Thyroid gland (tissue), 4 donors: ENCODE data around the gene FLG.

Experiments used
- CTCF ChIP-seq, 6 experiments: fragments of 200-600 bp in 3 of 6; fragments of 450-650 bp in 3 of 6; sonication (generic) in 3 of 6; IDR thresholded peaks; one replicate each; pipeline ENCODE4 v1.5.1; 2016 to 2019; ENCODE audit warnings: antibody characterized with exemption in 6 of 6, mild to moderate bottlenecking in 2 of 6, inconsistent platforms in 1 of 6, moderate library complexity in 1 of 6
- POLR2A ChIP-seq, 2 donors: fragments of 450-650 bp; IDR thresholded peaks; one replicate each; pipeline ENCODE4 v1.6.1; 2017; ENCODE audit warnings: antibody characterized with exemption in 2 of 2, mild to moderate bottlenecking in 2 of 2, moderate library complexity in 1 of 2

GRCh38 chr1:152335399-152335798, 10.4 kb upstream of the FLG start:
- TF ChIP-seq CTCF (IDR thresholded peaks at IDR 0.05) (no peak), POLR2A (IDR thresholded peaks at IDR 0.05) (no peak)
